Calu3 (cell line): Measurements from ENCODE around the gene BTF3. TPM values are rescaled to one million over a fixed set of nuclear protein-coding genes. Genes with fewer than 3 reads are reported as not detected.

Experiments used
- BruUV-seq: library from RNA; stranded (reverse); fragments of 400-500 nt; replicated peaks from 2 replicates; lab custom pipeline; 2021; lab: Mats Ljungman, UMichigan
- CTCF ChIA-PET: fragments of 300-600 bp; sonication (Branson Sonifier 250); formaldehyde crosslinking; loops from one replicate; lab custom pipeline; 2022; ENCODE audit warnings: antibody characterized with exemption; lab: Charles Lee
- DNase-seq: peaks from one replicate; pipeline ENCODE4 v3.0.0; 2022
- H3K27ac Mint-ChIP-seq: one replicate; pipeline ENCODE4 v1.8.0; 2022; ENCODE audit warnings: mixed read lengths; ENCODE audit not compliant: unreplicated experiment
- H3K27me3 Mint-ChIP-seq: one replicate; pipeline ENCODE4 v1.8.0; 2022; ENCODE audit warnings: mixed read lengths; ENCODE audit not compliant: unreplicated experiment
- H3K36me3 Mint-ChIP-seq: one replicate; pipeline ENCODE4 v1.8.0; 2022; ENCODE audit warnings: mild to moderate bottlenecking, moderate library complexity, mixed read lengths; ENCODE audit not compliant: insufficient read depth, unreplicated experiment
- H3K4me1 Mint-ChIP-seq: one replicate; pipeline ENCODE4 v1.8.0; 2022; ENCODE audit warnings: mild to moderate bottlenecking, low read depth, mixed read lengths; ENCODE audit not compliant: unreplicated experiment
- H3K4me3 Mint-ChIP-seq: one replicate; pipeline ENCODE4 v1.8.0; 2022; ENCODE audit warnings: mild to moderate bottlenecking, low read depth, moderate library complexity, mixed read lengths; ENCODE audit not compliant: unreplicated experiment
- H3K9me3 Mint-ChIP-seq: one replicate; pipeline ENCODE4 v1.8.0; 2022; ENCODE audit warnings: low read depth, mixed read lengths; ENCODE audit not compliant: unreplicated experiment
- intact Hi-C: fragments of 100-400 bp; cut with micrococcal nuclease; formaldehyde crosslinking; loops from one replicate; pipeline ENCODE4 v1.10.0; 2022; ENCODE audit not compliant: unreplicated experiment
- total RNA-seq: library from RNA; stranded (reverse); gene quantifications from 2 replicates; pipeline ENCODE4 v1.2.3, GENCODE V29; 2022
- TF ChIP-seq, protein P1 (sequence below): fragments of 200-600 bp; IDR thresholded peaks from one replicate; pipeline ENCODE4 v1.8.0; 2022; ENCODE audit warnings: antibody characterized with exemption; ENCODE audit not compliant: unreplicated experiment

The BTF3 gene
- total RNA-seq, 1 experiment from 2014 or later, result 872 TPM

- TF ChIP-seq, protein P1, sequence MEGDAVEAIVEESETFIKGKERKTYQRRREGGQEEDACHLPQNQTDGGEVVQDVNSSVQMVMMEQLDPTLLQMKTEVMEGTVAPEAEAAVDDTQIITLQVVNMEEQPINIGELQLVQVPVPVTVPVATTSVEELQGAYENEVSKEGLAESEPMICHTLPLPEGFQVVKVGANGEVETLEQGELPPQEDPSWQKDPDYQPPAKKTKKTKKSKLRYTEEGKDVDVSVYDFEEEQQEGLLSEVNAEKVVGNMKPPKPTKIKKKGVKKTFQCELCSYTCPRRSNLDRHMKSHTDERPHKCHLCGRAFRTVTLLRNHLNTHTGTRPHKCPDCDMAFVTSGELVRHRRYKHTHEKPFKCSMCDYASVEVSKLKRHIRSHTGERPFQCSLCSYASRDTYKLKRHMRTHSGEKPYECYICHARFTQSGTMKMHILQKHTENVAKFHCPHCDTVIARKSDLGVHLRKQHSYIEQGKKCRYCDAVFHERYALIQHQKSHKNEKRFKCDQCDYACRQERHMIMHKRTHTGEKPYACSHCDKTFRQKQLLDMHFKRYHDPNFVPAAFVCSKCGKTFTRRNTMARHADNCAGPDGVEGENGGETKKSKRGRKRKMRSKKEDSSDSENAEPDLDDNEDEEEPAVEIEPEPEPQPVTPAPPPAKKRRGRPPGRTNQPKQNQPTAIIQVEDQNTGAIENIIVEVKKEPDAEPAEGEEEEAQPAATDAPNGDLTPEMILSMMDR, result no peak
- TSS peak; percentile 93 for BruUV-seq
- peak overlapping the region; percentile 98 for H3K27ac Mint-ChIP-seq
- H3K4me1 Mint-ChIP-seq, result peaks cover 13% of the 10 kb centered on the region
- DNase-seq, result no peak
- intact Hi-C loops, result loop anchor here (2.0 to 5.0 kb wide), 2 partner anchors 43 to 45 kb away; no protein-coding TSS in a partner anchor
- H3K27me3 Mint-ChIP-seq, result no peaks in the 10 kb centered on the region
- CTCF ChIA-PET, result interaction anchor here (0.6 to 1.9 kb wide), 4 partner anchors 43 to 1043 kb away, joined by 3 to 7 read pairs (median 6); no protein-coding TSS in a partner anchor
- H3K9me3 Mint-ChIP-seq, result no peaks in the 10 kb centered on the region
- H3K4me3 Mint-ChIP-seq, result peak overlapping the region; percentile 96
- peaks cover 51% of the 10 kb centered on the region for H3K36me3 Mint-ChIP-seq
Observed at GRCh38 chr5:73497497-73498056, 665 bp upstream of the BTF3 start.

GRCh38 chr5:73499187-73499586 lies 945 bp downstream of the BTF3 start:
- TF ChIP-seq, protein P1, result no peak
- Mint-ChIP-seq H3K4me3 (peak overlapping the region; percentile 96), H3K36me3 (peaks cover 67% of the 10 kb centered on the region), H3K27ac (peak overlapping the region; percentile 98), H3K9me3 (no peaks in the 10 kb centered on the region), H3K27me3 (no peaks in the 10 kb centered on the region), H3K4me1 (peaks cover 13% of the 10 kb centered on the region)
- no TSS peak for BruUV-seq
- intact Hi-C loops, result loop anchor here (5.0 kb wide), 1 partner anchor 47 kb away; no protein-coding TSS in a partner anchor
- DNase-seq, result no peak
- CTCF ChIA-PET, result interaction anchor here (1.5 to 1.9 kb wide), 3 partner anchors 16 to 45 kb away, joined by 4 to 7 read pairs (median 5); no protein-coding TSS in a partner anchor

- no peak for DNase-seq
- Mint-ChIP-seq H3K4me3 (peak overlapping the region; percentile 96), H3K36me3 (peaks cover 72% of the 10 kb centered on the region), H3K4me1 (peaks cover 13% of the 10 kb centered on the region), H3K27me3 (no peaks in the 10 kb centered on the region), H3K9me3 (no peaks in the 10 kb centered on the region), H3K27ac (peak overlapping the region; percentile 98)
- no TSS peak for BruUV-seq
- CTCF ChIA-PET, result interaction anchor here (1.5 kb wide), 1 partner anchor 15 kb away, joined by 4 read pairs; no protein-coding TSS in a partner anchor
- intact Hi-C loops, result loop anchor here (5.0 kb wide), 1 partner anchor 47 kb away; no protein-coding TSS in a partner anchor
- TF ChIP-seq, protein P1, result no peak
Observed at GRCh38 chr5:73499756-73500155, 1.5 kb downstream of the BTF3 start.

DNA sequence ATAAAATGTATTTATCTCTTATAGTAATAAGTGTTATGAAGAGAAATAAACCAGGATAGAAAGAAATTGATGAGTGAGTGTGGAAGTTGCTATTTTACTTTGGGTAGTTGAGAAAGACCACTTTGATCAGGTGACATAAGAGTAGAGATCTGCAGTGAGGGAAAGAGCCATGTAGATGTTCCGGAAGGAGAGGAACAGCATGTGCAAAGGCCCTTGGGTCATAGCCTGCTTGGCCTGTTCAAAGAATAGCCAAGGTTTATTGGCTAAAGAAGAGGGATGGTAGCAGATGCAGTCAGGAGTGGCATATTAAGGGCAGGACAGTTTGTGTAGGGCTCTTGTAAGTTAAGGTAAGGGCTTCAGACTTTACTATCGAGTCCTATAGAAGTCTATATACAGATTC lies 3.2 kb downstream of the BTF3 start:
- TF ChIP-seq, protein P1, result no peak
- H3K36me3 Mint-ChIP-seq, result peaks cover 82% of the 10 kb centered on the region
- CTCF ChIA-PET, result no interaction called here
- no peak for DNase-seq
- H3K27ac Mint-ChIP-seq, result peak overlapping the region; percentile 7
- H3K27me3 Mint-ChIP-seq, result no peaks in the 10 kb centered on the region
- intact Hi-C loops, result no loop called here
- peak overlapping the region; percentile 1 for H3K4me3 Mint-ChIP-seq
- H3K9me3 Mint-ChIP-seq, result no peaks in the 10 kb centered on the region
- H3K4me1 Mint-ChIP-seq, result peaks cover 13% of the 10 kb centered on the region
- no TSS peak for BruUV-seq
